Vagina (tissue), 2 donors: Measurements from ENCODE around the gene AVPR1B. TPM values are rescaled to one million over a fixed set of nuclear protein-coding genes. Genes with fewer than 3 reads are reported as not detected.
"Not testable (repeated sequence)": the region's sequence is repeated elsewhere in the genome, so short reads cannot be mapped to it uniquely, and the experiment has no call there.

Experiments used
- DNase-seq, 2 donors: peaks; one replicate each; pipeline ENCODE4 v3.0.0-alpha.2; 2017; ENCODE audit errors: extremely low spot score in 2 of 2
- H3K27ac ChIP-seq: fragments of 200-600 bp; sonication (generic); one replicate; pipeline ENCODE4 v1.5.1; 2019
- H3K27me3 ChIP-seq: fragments of 200-600 bp; sonication (generic); one replicate; pipeline ENCODE4 v1.5.1; 2019
- H3K36me3 ChIP-seq, 2 donors: fragments of 200-600 bp; sonication (generic); one replicate each; pipeline ENCODE4 v1.5.1; 2017 to 2019
- H3K4me1 ChIP-seq: fragments of 200-600 bp; sonication (generic); one replicate; pipeline ENCODE4 v1.5.1; 2019
- H3K4me3 ChIP-seq, 2 donors: fragments of 200-600 bp; sonication (generic); 1 replicate in 1 of 2; 2 replicates in 1 of 2; pipeline ENCODE4 v1.5.1; 2016 to 2019
- H3K9me3 ChIP-seq: fragments of 200-600 bp; sonication (generic); one replicate; pipeline ENCODE4 v1.5.1; 2019
- POLR2A ChIP-seq, 2 donors: fragments of 450-650 bp; IDR thresholded peaks; one replicate each; pipeline ENCODE4 v1.6.1; 2017; ENCODE audit warnings: antibody characterized with exemption in 2 of 2, mild to moderate bottlenecking in 2 of 2, moderate library complexity in 2 of 2
- POLR2AphosphoS5 ChIP-seq, 2 donors: sonication (generic); formaldehyde crosslinking; IDR thresholded peaks; one replicate each; pipeline ENCODE4 v1.9.0; 2017; ENCODE audit warnings: antibody characterized with exemption in 2 of 2, mild to moderate bottlenecking in 2 of 2, low read depth in 1 of 2; ENCODE audit not compliant: insufficient read depth in 1 of 2
- intact Hi-C: fragments of 100-400 bp; cut with DNase I; formaldehyde crosslinking; loops from one replicate; pipeline ENCODE4 v1.15.1; 2023
- total RNA-seq: library from RNA; depleted of rRNA; stranded (reverse); fragments of >200 nt; gene quantifications from one replicate; pipeline ENCODE4 v1.2.3, GENCODE V29; 2016
- TF ChIP-seq, protein P1 (sequence below), 3 experiments: fragments of 450-650 bp in 2 of 3; fragments of 200-600 bp in 1 of 3; sonication (generic) in 1 of 3; IDR thresholded peaks; one replicate each; pipeline ENCODE4 v1.5.1; 2017 to 2019; ENCODE audit warnings: antibody characterized with exemption in 3 of 3, mild to moderate bottlenecking in 2 of 3, moderate library complexity in 2 of 3

The AVPR1B gene
- total RNA-seq, 1 donor from 2014 or later, result not detected

DNA sequence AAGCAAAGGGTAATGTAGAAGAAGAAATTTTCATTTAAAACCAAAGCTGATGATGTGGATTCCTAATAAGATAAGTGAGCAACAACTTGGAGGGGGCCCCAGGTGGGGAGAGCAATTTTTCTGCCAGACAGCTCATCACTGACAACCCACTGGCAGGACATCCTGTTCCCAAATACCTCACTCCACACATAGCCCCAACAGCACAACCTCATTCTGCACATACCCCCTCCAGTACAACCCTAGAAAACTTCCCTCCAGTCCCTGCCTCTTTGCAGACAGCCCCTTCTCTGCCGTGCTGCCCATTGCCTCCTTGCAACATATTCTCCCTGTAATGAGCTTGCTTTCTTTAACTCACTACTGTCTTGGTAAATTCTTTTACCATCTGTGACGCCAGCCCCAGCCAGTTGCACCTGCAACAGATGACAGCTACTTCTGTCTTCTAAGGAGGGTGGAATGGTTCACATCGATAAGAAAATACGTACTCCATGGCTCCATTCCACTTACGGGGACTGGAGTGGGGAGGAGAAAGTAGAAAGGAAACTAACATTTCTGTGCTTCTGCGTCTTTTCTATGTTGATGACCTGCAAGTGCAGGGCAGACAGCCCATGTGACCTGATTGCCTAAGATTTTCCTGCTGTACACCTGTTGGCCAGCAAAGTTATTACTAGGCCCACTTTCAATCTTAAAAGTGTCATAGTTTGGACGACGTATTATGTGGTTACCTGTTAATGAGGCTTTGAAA lies 49.5 kb downstream of the AVPR1B start:
- no peaks in the 10 kb centered on the region for H3K27me3 ChIP-seq
- peak in 1 of 2 donors; percentile 72 for DNase-seq
- no peak overlapping the region for H3K27ac ChIP-seq
- H3K9me3 ChIP-seq, result no peaks in the 10 kb centered on the region
- H3K4me1 ChIP-seq, result no peaks in the 10 kb centered on the region
- TF ChIP-seq POLR2A (IDR thresholded peaks at IDR 0.05) (no peak), POLR2AphosphoS5 (IDR thresholded peaks at IDR 0.05; ENCODE audit: insufficient read depth in 1 of 2, low read depth in 1 of 2) (no peak)
- TF ChIP-seq, protein P1, sequence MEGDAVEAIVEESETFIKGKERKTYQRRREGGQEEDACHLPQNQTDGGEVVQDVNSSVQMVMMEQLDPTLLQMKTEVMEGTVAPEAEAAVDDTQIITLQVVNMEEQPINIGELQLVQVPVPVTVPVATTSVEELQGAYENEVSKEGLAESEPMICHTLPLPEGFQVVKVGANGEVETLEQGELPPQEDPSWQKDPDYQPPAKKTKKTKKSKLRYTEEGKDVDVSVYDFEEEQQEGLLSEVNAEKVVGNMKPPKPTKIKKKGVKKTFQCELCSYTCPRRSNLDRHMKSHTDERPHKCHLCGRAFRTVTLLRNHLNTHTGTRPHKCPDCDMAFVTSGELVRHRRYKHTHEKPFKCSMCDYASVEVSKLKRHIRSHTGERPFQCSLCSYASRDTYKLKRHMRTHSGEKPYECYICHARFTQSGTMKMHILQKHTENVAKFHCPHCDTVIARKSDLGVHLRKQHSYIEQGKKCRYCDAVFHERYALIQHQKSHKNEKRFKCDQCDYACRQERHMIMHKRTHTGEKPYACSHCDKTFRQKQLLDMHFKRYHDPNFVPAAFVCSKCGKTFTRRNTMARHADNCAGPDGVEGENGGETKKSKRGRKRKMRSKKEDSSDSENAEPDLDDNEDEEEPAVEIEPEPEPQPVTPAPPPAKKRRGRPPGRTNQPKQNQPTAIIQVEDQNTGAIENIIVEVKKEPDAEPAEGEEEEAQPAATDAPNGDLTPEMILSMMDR (IDR thresholded peaks at IDR 0.05), result no peak
- no peak overlapping the region for H3K4me3 ChIP-seq
- no peaks in the 10 kb centered on the region for H3K36me3 ChIP-seq
- intact Hi-C loops, result no loop called here

GRCh38 chr1:206066479-206067171 lies 50.6 kb downstream of the AVPR1B start:
- Histone ChIP-seq H3K9me3 (no peaks in the 10 kb centered on the region), H3K27ac (no peak overlapping the region), H3K27me3 (no peaks in the 10 kb centered on the region), H3K36me3 (no peaks in the 10 kb centered on the region), H3K4me1 (no peaks in the 10 kb centered on the region), H3K4me3 (no peak overlapping the region)
- TF ChIP-seq POLR2AphosphoS5 (IDR thresholded peaks at IDR 0.05; ENCODE audit: insufficient read depth in 1 of 2, low read depth in 1 of 2), result no peak
- TF ChIP-seq, protein P1 (IDR thresholded peaks at IDR 0.05), result no peak
- no peak for TF ChIP-seq POLR2A (IDR thresholded peaks at IDR 0.05)
- intact Hi-C loops, result no loop called here
- DNase-seq, result peak in 1 of 2 donors; percentile 18

- TF ChIP-seq POLR2A (IDR thresholded peaks at IDR 0.05), result no peak
- TF ChIP-seq POLR2AphosphoS5 (IDR thresholded peaks at IDR 0.05; ENCODE audit: insufficient read depth in 1 of 2, low read depth in 1 of 2), result no peak
- TF ChIP-seq, protein P1 (IDR thresholded peaks at IDR 0.05), result no peak
- Histone ChIP-seq H3K4me1 (no peaks in the 10 kb centered on the region), H3K4me3 (no peak overlapping the region), H3K36me3 (no peaks in the 10 kb centered on the region), H3K9me3 (no peaks in the 10 kb centered on the region), H3K27ac (no peak overlapping the region), H3K27me3 (no peaks in the 10 kb centered on the region)
- intact Hi-C loops, result no loop called here
- peak in 1 of 2 donors; percentile 52 for DNase-seq
Observed at GRCh38 chr1:206065547-206066145, 51.5 kb downstream of the AVPR1B start.

DNA sequence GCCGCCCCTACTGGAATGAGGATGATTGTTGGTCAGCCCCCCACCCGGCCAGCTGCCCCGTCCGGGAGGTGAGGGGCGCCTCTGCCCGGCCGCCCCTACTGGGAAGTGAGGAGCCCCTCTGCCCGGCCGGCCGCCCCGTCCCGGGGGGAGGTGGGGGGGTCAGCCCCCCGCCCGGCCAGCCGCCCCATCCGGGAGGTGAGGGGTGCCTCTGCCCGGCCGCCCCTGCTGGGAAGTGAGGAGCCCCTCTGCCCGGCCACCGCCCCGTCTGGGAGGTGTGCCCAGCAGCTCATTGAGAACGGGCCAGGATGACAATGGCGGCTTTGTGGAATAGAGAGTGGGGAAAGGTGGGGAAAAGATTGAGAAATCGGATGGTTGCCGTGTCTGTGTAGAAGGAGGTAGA lies 52.7 kb downstream of the AVPR1B start:
- H3K27me3 ChIP-seq, intact Hi-C loops: not testable (repeated sequence)

GRCh38 chr1:206064001-206064400 lies 53.2 kb downstream of the AVPR1B start:
- H3K4me1 ChIP-seq, intact Hi-C loops, H3K27ac ChIP-seq, H3K36me3 ChIP-seq, H3K4me3 ChIP-seq, DNase-seq, H3K27me3 ChIP-seq, H3K9me3 ChIP-seq: not testable (repeated sequence)

More for the DNA sequence above, 52.7 kb downstream of the AVPR1B start:
- not testable (repeated sequence) for H3K9me3 ChIP-seq, H3K36me3 ChIP-seq, H3K4me3 ChIP-seq, H3K27ac ChIP-seq, DNase-seq, H3K4me1 ChIP-seq

- intact Hi-C loops, result no loop called here
- Histone ChIP-seq H3K36me3 (no peaks in the 10 kb centered on the region), H3K27ac (no peak overlapping the region), H3K27me3 (no peaks in the 10 kb centered on the region), H3K4me3 (no peak overlapping the region), H3K4me1 (no peaks in the 10 kb centered on the region), H3K9me3 (no peaks in the 10 kb centered on the region)
- no peak for DNase-seq
- TF ChIP-seq POLR2AphosphoS5 (IDR thresholded peaks at IDR 0.05; ENCODE audit: insufficient read depth in 1 of 2, low read depth in 1 of 2) (no peak), POLR2A (IDR thresholded peaks at IDR 0.05) (no peak)
- TF ChIP-seq, protein P1 (IDR thresholded peaks at IDR 0.05), result no peak
Observed at GRCh38 chr1:206062464-206062863, 54.7 kb downstream of the AVPR1B start.
